Suprapubic skin (tissue), 4 donors: ENCODE data around the gene DCLRE1A. TPM values are rescaled to one million over a fixed set of nuclear protein-coding genes. Genes with fewer than 3 reads are reported as not detected.

Experiments used
- DNase-seq, 2 donors: peaks; one replicate each; pipeline ENCODE4 v3.0.0-alpha.2; 2019; ENCODE audit warnings: low spot score in 2 of 2
- H3K27ac ChIP-seq: fragments of 200-600 bp; sonication (generic); one replicate; pipeline ENCODE4 v1.5.1; 2019
- H3K27me3 ChIP-seq: fragments of 200-600 bp; sonication (generic); one replicate; pipeline ENCODE4 v1.5.1; 2019
- H3K36me3 ChIP-seq: fragments of 200-600 bp; sonication (generic); one replicate; pipeline ENCODE4 v1.5.1; 2019
- H3K4me1 ChIP-seq: fragments of 200-600 bp; sonication (generic); one replicate; pipeline ENCODE4 v1.5.1; 2019
- H3K4me3 ChIP-seq: fragments of 200-600 bp; sonication (generic); one replicate; pipeline ENCODE4 v1.5.1; 2019; ENCODE audit warnings: mild to moderate bottlenecking
- H3K9me3 ChIP-seq: fragments of 200-600 bp; sonication (generic); one replicate; pipeline ENCODE4 v1.5.1; 2019
- CTCF ChIP-seq, 2 donors: fragments of 200-600 bp in 1 of 2; fragments of 450-650 bp in 1 of 2; sonication (generic) in 1 of 2; IDR thresholded peaks; one replicate each; pipeline ENCODE4 v1.5.1; 2016 to 2019; ENCODE audit warnings: antibody characterized with exemption in 2 of 2, mild to moderate bottlenecking in 1 of 2, moderate library complexity in 1 of 2
- EP300 ChIP-seq: sonication (generic); formaldehyde crosslinking; IDR thresholded peaks from one replicate; pipeline ENCODE4 v1.6.1; 2017; ENCODE audit warnings: antibody characterized with exemption
- POLR2A ChIP-seq, 2 donors: fragments of 450-650 bp; IDR thresholded peaks; one replicate each; pipeline ENCODE4 v1.6.1; 2017; ENCODE audit warnings: antibody characterized with exemption in 2 of 2, mild to moderate bottlenecking in 2 of 2, moderate library complexity in 2 of 2
- POLR2AphosphoS5 ChIP-seq, 3 donors: sonication (generic); formaldehyde crosslinking; IDR thresholded peaks; one replicate each; pipeline ENCODE4 v1.6.1; 2017; ENCODE audit warnings: antibody characterized with exemption in 3 of 3
- WGBS: methylation state at CpG from one replicate; pipeline ENCODE4 v1.1.5; 2018; 5-methylcytosine and 5-hydroxymethylcytosine counted together
- total RNA-seq, 4 donors: library from RNA; depleted of rRNA; stranded (reverse); fragments of >200 nt; gene quantifications; one replicate each; pipeline ENCODE4 v1.1.0, GENCODE V29; 2016

The DCLRE1A gene
- total RNA-seq, 4 donors from 2014 or later = 3.6 to 5.2 (median 4.2) TPM

GRCh38 chr10:113882240-113882639 lies 28.4 kb upstream of the DCLRE1A start:
- Histone ChIP-seq H3K4me1 (no peaks in the 10 kb centered on the region), H3K27ac (no peak overlapping the region), H3K36me3 (peaks cover 36% of the 10 kb centered on the region), H3K4me3 (no peak overlapping the region), H3K9me3 (no peaks in the 10 kb centered on the region), H3K27me3 (no peaks in the 10 kb centered on the region)
- TF ChIP-seq EP300 (no peak), POLR2A (IDR thresholded peaks at IDR 0.05) (no peak), POLR2AphosphoS5 (IDR thresholded peaks at IDR 0.05) (no peak), CTCF (IDR thresholded peaks at IDR 0.05) (no peak)
- 93% methylated on average over 2 of the region's 2 CpGs for WGBS
- DNase-seq = no peak

- TF ChIP-seq EP300 (no peak), POLR2AphosphoS5 (IDR thresholded peaks at IDR 0.05) (no peak), POLR2A (IDR thresholded peaks at IDR 0.05) (no peak)
- WGBS = 73% methylated on average over 1 of the region's 1 CpG
- Histone ChIP-seq H3K4me3 (no peak overlapping the region), H3K36me3 (peaks cover 28% of the 10 kb centered on the region), H3K27ac (no peak overlapping the region), H3K9me3 (no peaks in the 10 kb centered on the region), H3K27me3 (no peaks in the 10 kb centered on the region), H3K4me1 (no peaks in the 10 kb centered on the region)
- DNase-seq = no peak
Observed at GRCh38 chr10:113880236-113880635, 26.4 kb upstream of the DCLRE1A start.

- H3K36me3 ChIP-seq = peaks cover 27% of the 10 kb centered on the region
- WGBS = 93% methylated on average over 2 of the region's 2 CpGs
- H3K4me1 ChIP-seq = no peaks in the 10 kb centered on the region
- TF ChIP-seq POLR2A (IDR thresholded peaks at IDR 0.05) = no peak
- TF ChIP-seq CTCF (IDR thresholded peaks at IDR 0.05) = no peak
- no peak for TF ChIP-seq EP300
- no peak for TF ChIP-seq POLR2AphosphoS5 (IDR thresholded peaks at IDR 0.05)
- no peaks in the 10 kb centered on the region for H3K9me3 ChIP-seq
- no peak overlapping the region for H3K27ac ChIP-seq
- H3K27me3 ChIP-seq = no peaks in the 10 kb centered on the region
- no peak for DNase-seq
- no peak overlapping the region for H3K4me3 ChIP-seq
Observed at GRCh38 chr10:113879691-113880090, 25.8 kb upstream of the DCLRE1A start.

GRCh38 chr10:113876461-113876860 lies 22.6 kb upstream of the DCLRE1A start:
- H3K4me1 ChIP-seq = no peaks in the 10 kb centered on the region
- H3K27ac ChIP-seq = no peak overlapping the region
- H3K27me3 ChIP-seq = no peaks in the 10 kb centered on the region
- H3K4me3 ChIP-seq = no peak overlapping the region
- 64% methylated on average over 3 of the region's 3 CpGs for WGBS
- H3K9me3 ChIP-seq = peaks cover 4% of the 10 kb centered on the region
- DNase-seq = no peak
- H3K36me3 ChIP-seq = peaks cover 16% of the 10 kb centered on the region
- no peak for TF ChIP-seq EP300
- no peak for TF ChIP-seq POLR2A (IDR thresholded peaks at IDR 0.05)
- TF ChIP-seq CTCF (IDR thresholded peaks at IDR 0.05) = no peak
- no peak for TF ChIP-seq POLR2AphosphoS5 (IDR thresholded peaks at IDR 0.05)

- Histone ChIP-seq H3K36me3 (peaks cover 16% of the 10 kb centered on the region), H3K9me3 (peaks cover 4% of the 10 kb centered on the region), H3K4me1 (no peaks in the 10 kb centered on the region), H3K27me3 (no peaks in the 10 kb centered on the region), H3K27ac (no peak overlapping the region), H3K4me3 (no peak overlapping the region)
- DNase-seq = no peak
- TF ChIP-seq EP300 (no peak), POLR2A (IDR thresholded peaks at IDR 0.05) (no peak), CTCF (IDR thresholded peaks at IDR 0.05) (no peak), POLR2AphosphoS5 (IDR thresholded peaks at IDR 0.05) (no peak)
- WGBS = 100% methylated on average over 1 of the region's 1 CpG
Observed at GRCh38 chr10:113875212-113875611, 21.3 kb upstream of the DCLRE1A start.
